ENCODE results near the gene MED9. TPM values are rescaled to one million over a fixed set of nuclear protein-coding genes. Genes with fewer than 3 reads are reported as not detected.

MED9 gene
- total and polyA plus RNA-seq, 9 of the 15 experiments (the other 6 are each of a cell fraction or from before 2014, with no cell fraction given) = 2.2 to 15.8 (median 12.7) TPM

DNA sequence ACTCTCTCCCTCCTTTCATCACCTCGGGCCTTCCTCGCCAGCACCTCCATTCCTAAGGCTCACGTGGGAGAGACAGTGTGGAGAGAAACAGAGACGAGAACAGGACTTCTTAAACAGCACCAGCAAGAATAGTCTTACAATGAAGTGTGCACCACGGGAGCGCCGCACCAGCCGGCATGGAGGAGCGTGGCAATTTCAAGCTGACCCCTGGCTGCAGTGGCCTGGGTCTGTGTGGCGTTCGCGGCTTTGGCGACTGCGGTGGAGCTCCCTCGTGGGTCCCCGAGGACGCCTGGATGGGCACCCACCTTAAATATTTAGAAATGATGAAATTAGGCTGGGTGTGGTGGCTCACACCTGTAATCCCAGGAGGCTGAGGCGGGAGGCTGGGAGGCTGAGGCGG, 20.5 kb upstream of the MED9 start:
- intact Hi-C loops (cut with micrococcal nuclease) = no loop called here
- DNase-seq (ENCODE audit: extremely low read depth in 1 of 4, low spot score in 3 of 4) (no peak), ATAC-seq (no peak), FAIRE-seq (no peak)
- Histone ChIP-seq H3K27me3 (ENCODE audit: control insufficient read depth in 2 of 2, insufficient read depth in 2 of 2, low read length in 2 of 2) (peaks cover 0 to 10% of the 10 kb centered on the region in 2 experiments; a peak in 2 of 5 replicates), H4K20me1 (replicated peaks; ENCODE audit: control insufficient read depth, insufficient read depth, low read length) (no peaks in the 10 kb centered on the region), H3K4me2 (ENCODE audit: insufficient read depth, low read length) (no peak overlapping the region), H3K9me1 (ENCODE audit: control insufficient read depth, insufficient read depth, low read length) (no peaks in the 10 kb centered on the region), H3K9me3 (replicated peaks; ENCODE audit: control insufficient read depth, insufficient read depth, low read depth, low read length) (peaks cover 3% of the 10 kb centered on the region; the same call in 1 of the 2 replicates), H3K79me2 (ENCODE audit: control insufficient read depth, insufficient read depth, low read length) (no peaks in the 10 kb centered on the region), H3K4me3 (no peak overlapping the region), H3K9ac (ENCODE audit: insufficient read depth in 1 of 2, low read depth in 2 of 2, low read length in 2 of 2) (no peak overlapping the region), H3K27ac (ENCODE audit: extremely low read depth, low read depth, low read length) (no peak overlapping the region), H3K4me1 (replicated peaks in 1 of 2; ENCODE audit: control insufficient read depth in 2 of 2, insufficient read depth in 2 of 2, low read length in 2 of 2) (peaks cover 0 to 3% of the 10 kb centered on the region in 2 experiments; a peak in 2 of 5 replicates), H2AFZ (ENCODE audit: low read depth, low read length) (no peak overlapping the region), H3K36me3 (ENCODE audit: control insufficient read depth, insufficient read depth, low read length) (no peaks in the 10 kb centered on the region)
- in situ Hi-C loops (cut with MboI) = no loop called here
- 2% methylated on average over 16 of the region's 19 CpGs for WGBS (ENCODE audit: insufficient coverage, low coverage, missing lambda C conversion rate)
- BruUV-seq (replicated peaks) = no TSS peak
- POLR2A ChIA-PET = no interaction called here
- CTCF ChIA-PET (ENCODE audit: low intra/inter-chr PET ratio) = no interaction called here
- TF ChIP-seq, protein P1, sequence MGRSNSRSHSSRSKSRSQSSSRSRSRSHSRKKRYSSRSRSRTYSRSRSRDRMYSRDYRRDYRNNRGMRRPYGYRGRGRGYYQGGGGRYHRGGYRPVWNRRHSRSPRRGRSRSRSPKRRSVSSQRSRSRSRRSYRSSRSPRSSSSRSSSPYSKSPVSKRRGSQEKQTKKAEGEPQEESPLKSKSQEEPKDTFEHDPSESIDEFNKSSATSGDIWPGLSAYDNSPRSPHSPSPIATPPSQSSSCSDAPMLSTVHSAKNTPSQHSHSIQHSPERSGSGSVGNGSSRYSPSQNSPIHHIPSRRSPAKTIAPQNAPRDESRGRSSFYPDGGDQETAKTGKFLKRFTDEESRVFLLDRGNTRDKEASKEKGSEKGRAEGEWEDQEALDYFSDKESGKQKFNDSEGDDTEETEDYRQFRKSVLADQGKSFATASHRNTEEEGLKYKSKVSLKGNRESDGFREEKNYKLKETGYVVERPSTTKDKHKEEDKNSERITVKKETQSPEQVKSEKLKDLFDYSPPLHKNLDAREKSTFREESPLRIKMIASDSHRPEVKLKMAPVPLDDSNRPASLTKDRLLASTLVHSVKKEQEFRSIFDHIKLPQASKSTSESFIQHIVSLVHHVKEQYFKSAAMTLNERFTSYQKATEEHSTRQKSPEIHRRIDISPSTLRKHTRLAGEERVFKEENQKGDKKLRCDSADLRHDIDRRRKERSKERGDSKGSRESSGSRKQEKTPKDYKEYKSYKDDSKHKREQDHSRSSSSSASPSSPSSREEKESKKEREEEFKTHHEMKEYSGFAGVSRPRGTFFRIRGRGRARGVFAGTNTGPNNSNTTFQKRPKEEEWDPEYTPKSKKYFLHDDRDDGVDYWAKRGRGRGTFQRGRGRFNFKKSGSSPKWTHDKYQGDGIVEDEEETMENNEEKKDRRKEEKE (IDR thresholded peaks at IDR 0.05; ENCODE audit: borderline replicate concordance in 1 of 2, control insufficient read depth in 1 of 2, low read depth in 2 of 2, low read length in 1 of 2) = no peak
- TF ChIP-seq, protein P2, sequence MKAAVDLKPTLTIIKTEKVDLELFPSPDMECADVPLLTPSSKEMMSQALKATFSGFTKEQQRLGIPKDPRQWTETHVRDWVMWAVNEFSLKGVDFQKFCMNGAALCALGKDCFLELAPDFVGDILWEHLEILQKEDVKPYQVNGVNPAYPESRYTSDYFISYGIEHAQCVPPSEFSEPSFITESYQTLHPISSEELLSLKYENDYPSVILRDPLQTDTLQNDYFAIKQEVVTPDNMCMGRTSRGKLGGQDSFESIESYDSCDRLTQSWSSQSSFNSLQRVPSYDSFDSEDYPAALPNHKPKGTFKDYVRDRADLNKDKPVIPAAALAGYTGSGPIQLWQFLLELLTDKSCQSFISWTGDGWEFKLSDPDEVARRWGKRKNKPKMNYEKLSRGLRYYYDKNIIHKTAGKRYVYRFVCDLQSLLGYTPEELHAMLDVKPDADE (conservative IDR thresholded peaks at IDR 0.05; ENCODE audit: control insufficient read depth, low read depth, low read length) = no peak
- no peak for TF ChIP-seq IFI16 (CRISPR knock-in tag; IDR thresholded peaks at IDR 0.05)
- TF ChIP-seq, protein P3, sequence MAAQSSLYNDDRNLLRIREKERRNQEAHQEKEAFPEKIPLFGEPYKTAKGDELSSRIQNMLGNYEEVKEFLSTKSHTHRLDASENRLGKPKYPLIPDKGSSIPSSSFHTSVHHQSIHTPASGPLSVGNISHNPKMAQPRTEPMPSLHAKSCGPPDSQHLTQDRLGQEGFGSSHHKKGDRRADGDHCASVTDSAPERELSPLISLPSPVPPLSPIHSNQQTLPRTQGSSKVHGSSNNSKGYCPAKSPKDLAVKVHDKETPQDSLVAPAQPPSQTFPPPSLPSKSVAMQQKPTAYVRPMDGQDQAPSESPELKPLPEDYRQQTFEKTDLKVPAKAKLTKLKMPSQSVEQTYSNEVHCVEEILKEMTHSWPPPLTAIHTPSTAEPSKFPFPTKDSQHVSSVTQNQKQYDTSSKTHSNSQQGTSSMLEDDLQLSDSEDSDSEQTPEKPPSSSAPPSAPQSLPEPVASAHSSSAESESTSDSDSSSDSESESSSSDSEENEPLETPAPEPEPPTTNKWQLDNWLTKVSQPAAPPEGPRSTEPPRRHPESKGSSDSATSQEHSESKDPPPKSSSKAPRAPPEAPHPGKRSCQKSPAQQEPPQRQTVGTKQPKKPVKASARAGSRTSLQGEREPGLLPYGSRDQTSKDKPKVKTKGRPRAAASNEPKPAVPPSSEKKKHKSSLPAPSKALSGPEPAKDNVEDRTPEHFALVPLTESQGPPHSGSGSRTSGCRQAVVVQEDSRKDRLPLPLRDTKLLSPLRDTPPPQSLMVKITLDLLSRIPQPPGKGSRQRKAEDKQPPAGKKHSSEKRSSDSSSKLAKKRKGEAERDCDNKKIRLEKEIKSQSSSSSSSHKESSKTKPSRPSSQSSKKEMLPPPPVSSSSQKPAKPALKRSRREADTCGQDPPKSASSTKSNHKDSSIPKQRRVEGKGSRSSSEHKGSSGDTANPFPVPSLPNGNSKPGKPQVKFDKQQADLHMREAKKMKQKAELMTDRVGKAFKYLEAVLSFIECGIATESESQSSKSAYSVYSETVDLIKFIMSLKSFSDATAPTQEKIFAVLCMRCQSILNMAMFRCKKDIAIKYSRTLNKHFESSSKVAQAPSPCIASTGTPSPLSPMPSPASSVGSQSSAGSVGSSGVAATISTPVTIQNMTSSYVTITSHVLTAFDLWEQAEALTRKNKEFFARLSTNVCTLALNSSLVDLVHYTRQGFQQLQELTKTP (IDR thresholded peaks at IDR 0.05; ENCODE audit: low read depth in 1 of 2, partially characterized antibody in 2 of 2) = no peak
- TF ChIP-seq PHF8 (IDR thresholded peaks at IDR 0.05; ENCODE audit: borderline replicate concordance, low read length) = no peak
- TF ChIP-seq, protein P4, sequence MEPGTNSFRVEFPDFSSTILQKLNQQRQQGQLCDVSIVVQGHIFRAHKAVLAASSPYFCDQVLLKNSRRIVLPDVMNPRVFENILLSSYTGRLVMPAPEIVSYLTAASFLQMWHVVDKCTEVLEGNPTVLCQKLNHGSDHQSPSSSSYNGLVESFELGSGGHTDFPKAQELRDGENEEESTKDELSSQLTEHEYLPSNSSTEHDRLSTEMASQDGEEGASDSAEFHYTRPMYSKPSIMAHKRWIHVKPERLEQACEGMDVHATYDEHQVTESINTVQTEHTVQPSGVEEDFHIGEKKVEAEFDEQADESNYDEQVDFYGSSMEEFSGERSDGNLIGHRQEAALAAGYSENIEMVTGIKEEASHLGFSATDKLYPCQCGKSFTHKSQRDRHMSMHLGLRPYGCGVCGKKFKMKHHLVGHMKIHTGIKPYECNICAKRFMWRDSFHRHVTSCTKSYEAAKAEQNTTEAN (CRISPR knock-in tag; IDR thresholded peaks at IDR 0.05) = no peak
- TF ChIP-seq SMAD2 (IDR thresholded peaks at IDR 0.05; ENCODE audit: low read depth, low read length) = no peak
- no peak for TF ChIP-seq SETDB1 (IDR thresholded peaks at IDR 0.05; ENCODE audit: low read length)
- TF ChIP-seq ZNF583 (CRISPR knock-in tag; IDR thresholded peaks at IDR 0.05) = no peak
- TF ChIP-seq ZNF696 (CRISPR knock-in tag; conservative IDR thresholded peaks at IDR 0.05) = no peak
- no peak for TF ChIP-seq ZNF695 (CRISPR knock-in tag; IDR thresholded peaks at IDR 0.05)
- no peak for TF ChIP-seq NR1H2 (CRISPR knock-in tag; IDR thresholded peaks at IDR 0.05)

All from K562 (cell line).